CD14-positive monocyte (primary cell): ENCODE results near the gene RASL11B. TPM values are rescaled to one million over a fixed set of nuclear protein-coding genes. Genes with fewer than 3 reads are reported as not detected.
A peak's percentile ranks its signal among the peaks of the same experiment; 100 is the strongest.

Source experiments
- DNase-seq, 3 donors: peaks; one replicate each; pipeline ENCODE4 v3.0.0-alpha.2; 2011 to 2022
- H2AFZ ChIP-seq: 2 replicates; pipeline ENCODE4 v1.6.0; 2012; ENCODE audit warnings: mild to moderate bottlenecking, low read depth, low read length, inconsistent platforms; ENCODE audit not compliant: insufficient read depth, poor library complexity, severe bottlenecking
- H3K27ac ChIP-seq, 2 donors: 1 replicate in 1 of 2; 2 replicates in 1 of 2; pipeline ENCODE4 v1.5.1; 2012 to 2013; ENCODE audit warnings: low read length in 2 of 2, control low read depth in 1 of 2, inconsistent platforms in 1 of 2, low read depth in 1 of 2, mild to moderate bottlenecking in 1 of 2
- H3K27me3 ChIP-seq, 2 donors: one replicate each; pipeline versions ENCODE4 v1.6.0 to v1.6.1; 2011 to 2013; ENCODE audit warnings: low read length in 2 of 2; ENCODE audit not compliant: control insufficient read depth in 2 of 2, insufficient read depth in 2 of 2
- H3K36me3 ChIP-seq, 2 donors: replicated peaks in 1 of 2; 1 replicate in 1 of 2; 2 replicates in 1 of 2; pipeline versions ENCODE4 v1.5.1 to v1.6.1; 2012 to 2013; ENCODE audit warnings: low read length in 2 of 2, control low read depth in 1 of 2, inconsistent platforms in 1 of 2, mild to moderate bottlenecking in 1 of 2; ENCODE audit not compliant: insufficient read depth in 2 of 2, control insufficient read depth in 1 of 2
- H3K4me1 ChIP-seq, 2 donors: 1 replicate in 1 of 2; 2 replicates in 1 of 2; pipeline versions ENCODE4 v1.5.1 to v1.6.1; 2012 to 2013; ENCODE audit warnings: low read length in 2 of 2, control low read depth in 1 of 2, inconsistent platforms in 1 of 2, mild to moderate bottlenecking in 1 of 2, moderate library complexity in 1 of 2; ENCODE audit not compliant: insufficient read depth in 2 of 2, control insufficient read depth in 1 of 2
- H3K4me2 ChIP-seq: replicated peaks from 2 replicates; pipeline ENCODE3; 2012; ENCODE audit warnings: low read length, moderate library complexity, mild to moderate bottlenecking; ENCODE audit not compliant: poor library complexity, severe bottlenecking; ENCODE audit errors: extremely low read depth
- H3K4me3 ChIP-seq, 3 experiments: fragments of 200-600 bp in 1 of 3; sonication (generic) in 1 of 3; replicated peaks in 1 of 3; 1 replicate in 2 of 3; 2 replicates in 1 of 3; pipeline ENCODE4 v1.5.1; 2011 to 2013; ENCODE audit warnings: low read length in 3 of 3, mild to moderate bottlenecking in 3 of 3, control low read depth in 2 of 3, low read depth in 2 of 3, inconsistent platforms in 1 of 3, moderate library complexity in 1 of 3
- H3K79me2 ChIP-seq: 2 replicates; pipeline ENCODE4 v1.6.0; 2012; ENCODE audit warnings: mild to moderate bottlenecking, control low read depth, inconsistent platforms, low read length, moderate library complexity; ENCODE audit not compliant: insufficient read depth
- H3K9ac ChIP-seq: 2 replicates; pipeline ENCODE4 v1.6.0; 2017; ENCODE audit warnings: low read length, mild to moderate bottlenecking; ENCODE audit not compliant: insufficient read depth, poor library complexity, severe bottlenecking
- H3K9me3 ChIP-seq, 2 donors: replicated peaks in 1 of 2; 1 replicate in 1 of 2; 2 replicates in 1 of 2; pipeline versions ENCODE4 v1.5.1 to v1.6.1; 2012 to 2013; ENCODE audit warnings: low read length in 2 of 2, control low read depth in 1 of 2; ENCODE audit not compliant: control insufficient read depth in 1 of 2, insufficient read depth in 1 of 2
- H4K20me1 ChIP-seq: 2 replicates; pipeline ENCODE4 v1.6.0; 2012; ENCODE audit warnings: mild to moderate bottlenecking, low read length, control low read depth, moderate library complexity; ENCODE audit not compliant: insufficient read depth
- H3K27ac Mint-ChIP-seq, 7 donors: one replicate each; pipeline ENCODE4 v1.8.0; 2020; ENCODE audit warnings: mild to moderate bottlenecking in 7 of 7, mixed read lengths in 7 of 7, moderate library complexity in 6 of 7, inconsistent platforms in 2 of 7
- H3K27me3 Mint-ChIP-seq, 3 donors: one replicate each; pipeline ENCODE4 v1.8.0; 2021 to 2022; ENCODE audit warnings: low read depth in 3 of 3, mild to moderate bottlenecking in 3 of 3, mixed read lengths in 3 of 3, moderate library complexity in 3 of 3, inconsistent platforms in 1 of 3
- H3K36me3 Mint-ChIP-seq, 2 donors: one replicate each; pipeline ENCODE4 v1.8.0; 2020; ENCODE audit warnings: mixed read lengths in 2 of 2, inconsistent platforms in 1 of 2, mild to moderate bottlenecking in 1 of 2
- H3K4me1 Mint-ChIP-seq: one replicate; pipeline ENCODE4 v1.8.0; 2020; ENCODE audit warnings: mild to moderate bottlenecking, mixed read lengths
- H3K4me3 Mint-ChIP-seq, 2 donors: one replicate each; pipeline ENCODE4 v1.8.0; 2020; ENCODE audit warnings: mild to moderate bottlenecking in 2 of 2, mixed read lengths in 2 of 2, moderate library complexity in 1 of 2
- H3K9me3 Mint-ChIP-seq, 7 donors: one replicate each; pipeline ENCODE4 v1.8.0; 2020 to 2022; ENCODE audit warnings: mixed read lengths in 7 of 7, mild to moderate bottlenecking in 6 of 7, moderate library complexity in 6 of 7, inconsistent platforms in 2 of 7
- CTCF ChIP-seq: fragments of 200-600 bp; IDR thresholded peaks from one replicate; pipeline ENCODE4 v1.8.0; 2022; ENCODE audit warnings: antibody characterized with exemption, mild to moderate bottlenecking
- WGBS: methylation state at CpG from one replicate; pipeline ENCODE4 v1.1.5; 2013; ENCODE audit warnings: missing lambda C conversion rate; ENCODE audit not compliant: insufficient coverage; 5-methylcytosine and 5-hydroxymethylcytosine counted together
- intact Hi-C, 2 donors: fragments of 100-400 bp; cut with micrococcal nuclease; formaldehyde crosslinking; loops; one replicate each; pipeline versions ENCODE4 v1.15.0 to v1.15.1; 2023
- polyA plus RNA-seq, 3 donors: library from polyadenylated mRNA; depleted of rRNA in 1 of 3; unstranded in 2 of 3; stranded (reverse) in 1 of 3; fragments of 300-500 nt in 2 of 3; fragments of >200 nt in 1 of 3; fragmentation: Illumina TruSeq in 2 of 3; gene quantifications; 1 replicate in 2 of 3; 2 replicates in 1 of 3; pipeline ENCODE4 v1.2.3, GENCODE V29; 2012 to 2021

The RASL11B gene
- polyA plus RNA-seq, 3 donors: not detected

GRCh38 chr4:52903273-52903672 lies 41.2 kb downstream of the RASL11B start:
- Histone ChIP-seq H3K4me1 (no peaks in the 10 kb centered on the region), H2AFZ (no peak overlapping the region), H4K20me1 (no peaks in the 10 kb centered on the region), H3K9ac (no peak overlapping the region), H3K27me3 (no peaks in the 10 kb centered on the region), H3K79me2 (no peaks in the 10 kb centered on the region), H3K9me3 (peaks cover 3 to 15% of the 10 kb centered on the region in 2 donors), H3K4me2 (no peak overlapping the region), H3K36me3 (peaks cover 0 to 5% of the 10 kb centered on the region in 2 donors), H3K27ac (no peak overlapping the region), H3K4me3 (no peak overlapping the region)
- no peak overlapping the region for H3K4me3 Mint-ChIP-seq
- H3K36me3 Mint-ChIP-seq: peaks cover 15 to 27% of the 10 kb centered on the region in 2 donors
- intact Hi-C loops: no loop called here
- TF ChIP-seq CTCF: no peak
- peaks cover 10 to 25% (median 18%) of the 10 kb centered on the region in 7 donors for H3K9me3 Mint-ChIP-seq
- DNase-seq: no peak
- peaks cover 0 to 2% (median 0%) of the 10 kb centered on the region in 3 donors for H3K27me3 Mint-ChIP-seq
- no peaks in the 10 kb centered on the region for H3K4me1 Mint-ChIP-seq
- WGBS: 100% methylated on average over 2 of the region's 4 CpGs
- H3K27ac Mint-ChIP-seq: no peak overlapping the region

- peak overlapping the region in 1 of 7 donors; percentile 11 for H3K27ac Mint-ChIP-seq
- H3K36me3 ChIP-seq: peaks cover 0 to 5% of the 10 kb centered on the region in 2 donors
These were observed 42.3 kb downstream of the RASL11B start for GRCh38 chr4:52904421-52904820.

More at GRCh38 chr4:52904421-52904820, 42.3 kb downstream of the RASL11B start:
- Histone ChIP-seq H3K9me3 (peaks cover 3 to 15% of the 10 kb centered on the region in 2 donors), H4K20me1 (no peaks in the 10 kb centered on the region), H3K4me2 (no peak overlapping the region), H2AFZ (no peak overlapping the region), H3K27me3 (no peaks in the 10 kb centered on the region), H3K4me3 (no peak overlapping the region), H3K27ac (no peak overlapping the region), H3K79me2 (no peaks in the 10 kb centered on the region), H3K4me1 (no peaks in the 10 kb centered on the region), H3K9ac (no peak overlapping the region)
- H3K9me3 Mint-ChIP-seq: peaks cover 10 to 19% (median 15%) of the 10 kb centered on the region in 7 donors
- 100% methylated on average over 3 of the region's 4 CpGs for WGBS
- no peak overlapping the region for H3K4me3 Mint-ChIP-seq
- H3K4me1 Mint-ChIP-seq: no peaks in the 10 kb centered on the region
- no peak for DNase-seq
- intact Hi-C loops: no loop called here
- H3K27me3 Mint-ChIP-seq: peaks cover 0 to 2% (median 0%) of the 10 kb centered on the region in 3 donors
- TF ChIP-seq CTCF: no peak
- peaks cover 15 to 27% of the 10 kb centered on the region in 2 donors for H3K36me3 Mint-ChIP-seq
